Measurements from ENCODE around the gene NXPH4. TPM values are rescaled to one million over a fixed set of nuclear protein-coding genes. Genes with fewer than 3 reads are reported as not detected.

NXPH4 gene
- total RNA-seq, 1 donor = not detected

GRCh38 chr12:57262126-57262822 is 45.7 kb downstream of the NXPH4 start:
- no peak for DNase-seq (ENCODE audit: low read depth in 2 of 3, low spot score in 2 of 3)

- DNase-seq (ENCODE audit: low read depth in 2 of 3, low spot score in 2 of 3) = no peak
Measured at GRCh38 chr12:57263096-57263495, 46.5 kb downstream of the NXPH4 start.

- no peak for DNase-seq (ENCODE audit: low read depth in 2 of 3, low spot score in 2 of 3)
Measured at GRCh38 chr12:57266681-57267080, 50.1 kb downstream of the NXPH4 start.

GRCh38 chr12:57268264-57268663 is 51.7 kb downstream of the NXPH4 start:
- peak in 1 of 3 donors; percentile 36 for DNase-seq (ENCODE audit: low read depth in 2 of 3, low spot score in 2 of 3)

GRCh38 chr12:57270966-57271470 is 54.4 kb downstream of the NXPH4 start:
- peak in 1 of 3 donors; percentile 11 for DNase-seq (ENCODE audit: low read depth in 2 of 3, low spot score in 2 of 3)

GRCh38 chr12:57272337-57273151 is 56.0 kb downstream of the NXPH4 start:
- DNase-seq (ENCODE audit: low read depth in 2 of 3, low spot score in 2 of 3) = no peak

GRCh38 chr12:57273516-57273915 is 56.9 kb downstream of the NXPH4 start:
- no peak for DNase-seq (ENCODE audit: low read depth in 2 of 3, low spot score in 2 of 3)

Small RNA genes lying within 50 kb of the gene (small RNA-seq; reads per million reads assigned to genes)
- gene MIR1228 = not detected

Other genes starting within 250 kb of the NXPH4 start
- 9.4 TPM for gene ZBTB39, start 210.2 kb upstream of the NXPH4 start, total RNA-seq
- gene TAC3, start 200.3 kb upstream of the NXPH4 start, total RNA-seq = not detected
- under 0.01 TPM for gene MYO1A, start 166.7 kb upstream of the NXPH4 start, total RNA-seq
- 8.6 TPM for gene NEMP1, start 138.0 kb upstream of the NXPH4 start, total RNA-seq
- 21.0 TPM for gene NAB2, start 127.7 kb upstream of the NXPH4 start, total RNA-seq
- 115 TPM for gene STAT6, start 105.4 kb upstream of the NXPH4 start, total RNA-seq
- 6.2 TPM for gene LRP1, start 88.3 kb upstream of the NXPH4 start, total RNA-seq
- gene LRP1-AS, start 69.2 kb upstream of the NXPH4 start, total RNA-seq = not detected
- gene SHMT2, start 12.9 kb downstream of the NXPH4 start, total RNA-seq = 334 TPM
- 1.1 TPM for gene STAC3, start 34.4 kb downstream of the NXPH4 start, total RNA-seq
- gene R3HDM2, start 214.2 kb downstream of the NXPH4 start, total RNA-seq = 35.8 TPM
- 0.27 TPM for gene INHBC, start 218.0 kb downstream of the NXPH4 start, total RNA-seq
- gene INHBE, start 238.5 kb downstream of the NXPH4 start, total RNA-seq = not detected
- 0.27 TPM for gene GLI1, start 243.0 kb downstream of the NXPH4 start, total RNA-seq